ENCODE data around the gene CD244.

DNA sequence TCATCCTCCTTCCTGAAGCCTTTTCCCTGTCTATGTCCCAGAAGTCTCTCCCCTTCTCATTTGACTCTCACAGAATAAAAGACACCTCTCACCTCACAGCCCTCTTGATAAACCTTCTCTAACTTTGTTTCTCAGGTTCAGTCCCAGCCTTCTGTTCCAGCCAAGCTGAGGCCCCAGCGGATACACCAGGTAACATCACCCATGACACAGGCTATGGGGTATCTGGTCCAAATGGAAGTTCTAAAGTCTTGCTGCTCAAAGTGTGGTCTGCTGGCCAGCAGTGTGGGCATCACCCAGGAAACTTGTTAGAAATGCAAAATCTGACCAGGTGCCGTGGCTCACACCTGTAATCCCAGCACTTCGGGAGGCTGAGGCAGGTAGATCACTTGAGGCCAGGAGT is 43.5 kb downstream of the CD244 start:
- TF ChIP-seq, protein P1, sequence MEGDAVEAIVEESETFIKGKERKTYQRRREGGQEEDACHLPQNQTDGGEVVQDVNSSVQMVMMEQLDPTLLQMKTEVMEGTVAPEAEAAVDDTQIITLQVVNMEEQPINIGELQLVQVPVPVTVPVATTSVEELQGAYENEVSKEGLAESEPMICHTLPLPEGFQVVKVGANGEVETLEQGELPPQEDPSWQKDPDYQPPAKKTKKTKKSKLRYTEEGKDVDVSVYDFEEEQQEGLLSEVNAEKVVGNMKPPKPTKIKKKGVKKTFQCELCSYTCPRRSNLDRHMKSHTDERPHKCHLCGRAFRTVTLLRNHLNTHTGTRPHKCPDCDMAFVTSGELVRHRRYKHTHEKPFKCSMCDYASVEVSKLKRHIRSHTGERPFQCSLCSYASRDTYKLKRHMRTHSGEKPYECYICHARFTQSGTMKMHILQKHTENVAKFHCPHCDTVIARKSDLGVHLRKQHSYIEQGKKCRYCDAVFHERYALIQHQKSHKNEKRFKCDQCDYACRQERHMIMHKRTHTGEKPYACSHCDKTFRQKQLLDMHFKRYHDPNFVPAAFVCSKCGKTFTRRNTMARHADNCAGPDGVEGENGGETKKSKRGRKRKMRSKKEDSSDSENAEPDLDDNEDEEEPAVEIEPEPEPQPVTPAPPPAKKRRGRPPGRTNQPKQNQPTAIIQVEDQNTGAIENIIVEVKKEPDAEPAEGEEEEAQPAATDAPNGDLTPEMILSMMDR (IDR thresholded peaks at IDR 0.05; ENCODE audit: poor library complexity), result no peak
- TF ChIP-seq EZH2 (IDR thresholded peaks at IDR 0.05; ENCODE audit: borderline replicate concordance), result no peak

All from hepatocyte (in vitro differentiated cells).